Measurements from ENCODE around the gene WWC1. TPM values are rescaled to one million over a fixed set of nuclear protein-coding genes. Genes with fewer than 3 reads are reported as not detected.
A peak's percentile ranks its signal among the peaks of the same experiment; 100 is the strongest.

Gene WWC1
- total RNA-seq, 1 donor from 2014 or later = 13.7 TPM

GRCh38 chr5:168348084-168348414 lies 56.6 kb downstream of the WWC1 start:
- Mint-ChIP-seq H3K4me3 (no peak overlapping the region), H3K27me3 (ENCODE audit: low read depth) (no peaks in the 10 kb centered on the region), H3K27ac (ENCODE audit: unreplicated experiment) (no peak overlapping the region), H3K4me1 (no peaks in the 10 kb centered on the region), H3K9me3 (peaks cover 2% of the 10 kb centered on the region), H3K36me3 (ENCODE audit: low read depth) (peaks cover 3% of the 10 kb centered on the region)
- DNase-seq (ENCODE audit: low read depth, low spot score) = no peak
- TF ChIP-seq CTCF (conservative IDR thresholded peaks at IDR 0.05) = no peak

GRCh38 chr5:168350315-168350714 lies 58.9 kb downstream of the WWC1 start:
- no peak for TF ChIP-seq CTCF (conservative IDR thresholded peaks at IDR 0.05)
- no peaks in the 10 kb centered on the region for H3K36me3 Mint-ChIP-seq (ENCODE audit: low read depth)
- no peak overlapping the region for H3K4me3 Mint-ChIP-seq
- H3K27ac Mint-ChIP-seq (ENCODE audit: unreplicated experiment) = no peak overlapping the region
- H3K4me1 Mint-ChIP-seq = peaks cover 4% of the 10 kb centered on the region
- no peaks in the 10 kb centered on the region for H3K27me3 Mint-ChIP-seq (ENCODE audit: low read depth)
- no peak for DNase-seq (ENCODE audit: low read depth, low spot score)
- peaks cover 2% of the 10 kb centered on the region for H3K9me3 Mint-ChIP-seq

GRCh38 chr5:168353216-168353957 lies 61.9 kb downstream of the WWC1 start:
- no peaks in the 10 kb centered on the region for H3K36me3 Mint-ChIP-seq (ENCODE audit: low read depth)
- DNase-seq (ENCODE audit: low read depth, low spot score) = no peak
- H3K9me3 Mint-ChIP-seq = no peaks in the 10 kb centered on the region
- no peak overlapping the region for H3K4me3 Mint-ChIP-seq
- H3K27ac Mint-ChIP-seq (ENCODE audit: unreplicated experiment) = peak overlapping the region; percentile 11
- no peaks in the 10 kb centered on the region for H3K27me3 Mint-ChIP-seq (ENCODE audit: low read depth)
- H3K4me1 Mint-ChIP-seq = peaks cover 22% of the 10 kb centered on the region
- no peak for TF ChIP-seq CTCF (conservative IDR thresholded peaks at IDR 0.05)

GRCh38 chr5:168354397-168354796 lies 63.0 kb downstream of the WWC1 start:
- no peak overlapping the region for H3K4me3 Mint-ChIP-seq
- no peak for TF ChIP-seq CTCF (conservative IDR thresholded peaks at IDR 0.05)
- H3K27me3 Mint-ChIP-seq (ENCODE audit: low read depth) = no peaks in the 10 kb centered on the region
- peaks cover 22% of the 10 kb centered on the region for H3K4me1 Mint-ChIP-seq
- no peaks in the 10 kb centered on the region for H3K9me3 Mint-ChIP-seq
- no peak overlapping the region for H3K27ac Mint-ChIP-seq (ENCODE audit: unreplicated experiment)
- DNase-seq (ENCODE audit: low read depth, low spot score) = no peak
- no peaks in the 10 kb centered on the region for H3K36me3 Mint-ChIP-seq (ENCODE audit: low read depth)

GRCh38 chr5:168356171-168356570 lies 64.7 kb downstream of the WWC1 start:
- H3K27ac Mint-ChIP-seq (ENCODE audit: unreplicated experiment) = no peak overlapping the region
- no peaks in the 10 kb centered on the region for H3K9me3 Mint-ChIP-seq
- H3K4me3 Mint-ChIP-seq = no peak overlapping the region
- no peak for TF ChIP-seq CTCF (conservative IDR thresholded peaks at IDR 0.05)
- no peak for DNase-seq (ENCODE audit: low read depth, low spot score)
- H3K27me3 Mint-ChIP-seq (ENCODE audit: low read depth) = no peaks in the 10 kb centered on the region
- H3K36me3 Mint-ChIP-seq (ENCODE audit: low read depth) = no peaks in the 10 kb centered on the region
- peaks cover 22% of the 10 kb centered on the region for H3K4me1 Mint-ChIP-seq

All from neural crest cell (in vitro differentiated cells).